Measurements from ENCODE around the gene VEGFA.

Gene VEGFA

GRCh38 chr6:43769526-43770371 is at the start of gene VEGFA:
TSS of gene VEGFA (plus strand) at chr6:43770211.
- 0 out of 2 replicates have a peak, but pooled peaks have one; percentile 7 for TF ChIP-seq TCF4 (CRISPR knock-in tag; IDR thresholded peaks at IDR 0.05; ENCODE audit: borderline replicate concordance)
- no peak for TF ChIP-seq OSR1 (CRISPR knock-in tag; IDR thresholded peaks at IDR 0.05)
- ATAC-seq = peak; percentile 80

GRCh38 chr6:43720999-43721398 is 49.0 kb upstream of the VEGFA start:
- no peak for ATAC-seq
- no peak for TF ChIP-seq TOX (CRISPR knock-in tag; IDR thresholded peaks at IDR 0.05; ENCODE audit: borderline replicate concordance)

GRCh38 chr6:43722920-43723545 is 47.0 kb upstream of the VEGFA start:
- TF ChIP-seq ZNF8 (CRISPR knock-in tag; IDR thresholded peaks at IDR 0.05) (no peak), ZFP30 (CRISPR knock-in tag; IDR thresholded peaks at IDR 0.05) (no peak), TOX (CRISPR knock-in tag; IDR thresholded peaks at IDR 0.05; ENCODE audit: borderline replicate concordance) (no peak), RARB (CRISPR knock-in tag; IDR thresholded peaks at IDR 0.05) (no peak), PATZ1 (CRISPR knock-in tag; IDR thresholded peaks at IDR 0.05; ENCODE audit: borderline replicate concordance) (no peak), ZC3H10 (CRISPR knock-in tag; IDR thresholded peaks at IDR 0.05) (no peak), OSR1 (CRISPR knock-in tag; IDR thresholded peaks at IDR 0.05) (no peak), ZNF565 (CRISPR knock-in tag; conservative IDR thresholded peaks at IDR 0.05; ENCODE audit: low read depth) (no peak), TSHZ2 (CRISPR knock-in tag; IDR thresholded peaks at IDR 0.05) (no peak), CSRNP3 (CRISPR knock-in tag; IDR thresholded peaks at IDR 0.05) (no peak), ZFP3 (CRISPR knock-in tag; IDR thresholded peaks at IDR 0.05) (no peak), PPARA (CRISPR knock-in tag; IDR thresholded peaks at IDR 0.05; ENCODE audit: borderline replicate concordance) (no peak), SNAI2 (CRISPR knock-in tag; IDR thresholded peaks at IDR 0.05) (no peak)
- ATAC-seq = no peak

- TF ChIP-seq PPARA (CRISPR knock-in tag; IDR thresholded peaks at IDR 0.05; ENCODE audit: borderline replicate concordance) = no peak
- no peak for TF ChIP-seq POU6F1 (CRISPR knock-in tag; IDR thresholded peaks at IDR 0.05; ENCODE audit: borderline replicate concordance, low read depth)
- TF ChIP-seq GLIS3 (CRISPR knock-in tag; IDR thresholded peaks at IDR 0.05) = no peak
- no peak for TF ChIP-seq ZC3H10 (CRISPR knock-in tag; IDR thresholded peaks at IDR 0.05)
- TF ChIP-seq ARNTL (CRISPR knock-in tag; IDR thresholded peaks at IDR 0.05; ENCODE audit: borderline replicate concordance, low read depth) = no peak
- TF ChIP-seq ZNF8 (CRISPR knock-in tag; IDR thresholded peaks at IDR 0.05) = no peak
- peak; percentile 89 for ATAC-seq
Observed at GRCh38 chr6:43723737-43724295, 46.2 kb upstream of the VEGFA start.

Measured in SK-N-SH treated with all-trans-retinoic acid at 6 μM for 48 hours (cell line).